DND-41 (cell line): ENCODE measurements around the gene C1QL2.

Source experiments
- ATAC-seq: fragments of 200-7000 bp; cut with Tn5 transposase; 3 replicates; pipeline ENCODE4 v1.9.1; 2021; ENCODE audit warnings: low read depth; ENCODE audit not compliant: insufficient read depth
- DNase-seq: peaks from one replicate; pipeline ENCODE4 v3.0.0-alpha.2; 2020
- H2AFZ ChIP-seq: 2 replicates; pipeline ENCODE4 v1.6.0; 2012; ENCODE audit warnings: low read depth, low read length
- H3K27ac ChIP-seq: 2 replicates; pipeline ENCODE4 v1.5.1; 2012; ENCODE audit warnings: low read length, inconsistent platforms
- H3K27me3 ChIP-seq: fragments of 200-600 bp; sonication (generic); 2 replicates; pipeline ENCODE4 v1.6.0; 2012; ENCODE audit warnings: low read length, mild to moderate bottlenecking, inconsistent platforms; ENCODE audit not compliant: insufficient read depth, poor library complexity
- H3K36me3 ChIP-seq: 2 replicates; pipeline ENCODE4 v1.5.1; 2012; ENCODE audit warnings: low read length, inconsistent platforms; ENCODE audit not compliant: insufficient read depth
- H3K4me1 ChIP-seq: 2 replicates; pipeline ENCODE4 v1.5.1; 2012; ENCODE audit warnings: mild to moderate bottlenecking, low read length; ENCODE audit not compliant: insufficient read depth
- H3K4me2 ChIP-seq: 2 replicates; pipeline ENCODE4 v1.6.0; 2012; ENCODE audit warnings: mild to moderate bottlenecking, moderate library complexity, low read length, inconsistent platforms; ENCODE audit not compliant: insufficient read depth
- H3K4me3 ChIP-seq, 2 experiments: fragments of 200-600 bp in 1 of 2; shearing (Covaris generic) in 1 of 2; 2 replicates each; pipeline ENCODE4 v1.5.1; 2012 to 2016; ENCODE audit warnings: inconsistent platforms in 2 of 2, low read length in 2 of 2, mild to moderate bottlenecking in 2 of 2, low read depth in 1 of 2, moderate library complexity in 1 of 2
- H3K79me2 ChIP-seq: 2 replicates; pipeline ENCODE4 v1.6.0; 2012; ENCODE audit warnings: low read length, inconsistent platforms; ENCODE audit not compliant: insufficient read depth
- H3K9ac ChIP-seq: 2 replicates; pipeline ENCODE4 v1.6.0; 2012; ENCODE audit warnings: low read depth, mild to moderate bottlenecking, inconsistent platforms, low read length, moderate library complexity
- H3K9me3 ChIP-seq: 2 replicates; pipeline ENCODE4 v1.5.1; 2012; ENCODE audit warnings: low read length, moderate library complexity, mild to moderate bottlenecking, inconsistent platforms; ENCODE audit not compliant: insufficient read depth, severe bottlenecking
- H4K20me1 ChIP-seq: 2 replicates; pipeline ENCODE4 v1.6.0; 2012; ENCODE audit warnings: low read length; ENCODE audit not compliant: insufficient read depth
- EZH2 ChIP-seq: IDR thresholded peaks from 3 replicates; pipeline ENCODE4 v1.6.1; 2012; ENCODE audit warnings: borderline replicate concordance, low read depth, mild to moderate bottlenecking, moderate library complexity, low read length, inconsistent platforms; ENCODE audit not compliant: severe bottlenecking
- TF ChIP-seq, protein P1 (sequence below): IDR thresholded peaks from 2 replicates; pipeline ENCODE4 v1.5.1; 2012; ENCODE audit warnings: borderline replicate concordance, low read length, moderate library complexity, mild to moderate bottlenecking; ENCODE audit not compliant: poor library complexity, severe bottlenecking; ENCODE audit errors: extremely low read depth

The C1QL2 gene

DNA sequence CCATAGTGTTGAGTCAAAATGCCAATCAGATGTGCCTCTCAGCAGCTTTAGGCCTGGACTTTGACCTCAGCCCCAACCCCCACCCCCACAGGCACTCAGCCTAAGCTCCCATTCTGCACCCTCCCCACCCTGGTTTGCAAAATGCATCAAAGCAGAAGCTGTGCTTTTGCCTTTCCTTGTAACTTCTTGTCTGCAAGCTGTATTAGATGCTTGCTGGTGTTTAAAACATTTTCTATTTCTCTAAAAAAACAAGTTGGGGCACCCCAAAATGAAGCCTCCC is 38.5 kb upstream of the C1QL2 start:
- ATAC-seq (no peak), DNase-seq (no peak)
- no peak overlapping the region for H3K4me2 ChIP-seq
- H3K27me3 ChIP-seq: peaks cover 9% of the 10 kb centered on the region
- no peaks in the 10 kb centered on the region; the same call in 1 of the 2 replicates for H4K20me1 ChIP-seq
- H3K4me3 ChIP-seq: no peak overlapping the region
- no peaks in the 10 kb centered on the region for H3K9me3 ChIP-seq
- H3K4me1 ChIP-seq: no peaks in the 10 kb centered on the region
- no peaks in the 10 kb centered on the region for H3K79me2 ChIP-seq
- TF ChIP-seq EZH2: no peak
- TF ChIP-seq, protein P1, sequence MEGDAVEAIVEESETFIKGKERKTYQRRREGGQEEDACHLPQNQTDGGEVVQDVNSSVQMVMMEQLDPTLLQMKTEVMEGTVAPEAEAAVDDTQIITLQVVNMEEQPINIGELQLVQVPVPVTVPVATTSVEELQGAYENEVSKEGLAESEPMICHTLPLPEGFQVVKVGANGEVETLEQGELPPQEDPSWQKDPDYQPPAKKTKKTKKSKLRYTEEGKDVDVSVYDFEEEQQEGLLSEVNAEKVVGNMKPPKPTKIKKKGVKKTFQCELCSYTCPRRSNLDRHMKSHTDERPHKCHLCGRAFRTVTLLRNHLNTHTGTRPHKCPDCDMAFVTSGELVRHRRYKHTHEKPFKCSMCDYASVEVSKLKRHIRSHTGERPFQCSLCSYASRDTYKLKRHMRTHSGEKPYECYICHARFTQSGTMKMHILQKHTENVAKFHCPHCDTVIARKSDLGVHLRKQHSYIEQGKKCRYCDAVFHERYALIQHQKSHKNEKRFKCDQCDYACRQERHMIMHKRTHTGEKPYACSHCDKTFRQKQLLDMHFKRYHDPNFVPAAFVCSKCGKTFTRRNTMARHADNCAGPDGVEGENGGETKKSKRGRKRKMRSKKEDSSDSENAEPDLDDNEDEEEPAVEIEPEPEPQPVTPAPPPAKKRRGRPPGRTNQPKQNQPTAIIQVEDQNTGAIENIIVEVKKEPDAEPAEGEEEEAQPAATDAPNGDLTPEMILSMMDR: no peak
- no peaks in the 10 kb centered on the region for H3K36me3 ChIP-seq
- H3K27ac ChIP-seq: no peak overlapping the region
- no peak overlapping the region for H2AFZ ChIP-seq
- H3K9ac ChIP-seq: no peak overlapping the region

DNA sequence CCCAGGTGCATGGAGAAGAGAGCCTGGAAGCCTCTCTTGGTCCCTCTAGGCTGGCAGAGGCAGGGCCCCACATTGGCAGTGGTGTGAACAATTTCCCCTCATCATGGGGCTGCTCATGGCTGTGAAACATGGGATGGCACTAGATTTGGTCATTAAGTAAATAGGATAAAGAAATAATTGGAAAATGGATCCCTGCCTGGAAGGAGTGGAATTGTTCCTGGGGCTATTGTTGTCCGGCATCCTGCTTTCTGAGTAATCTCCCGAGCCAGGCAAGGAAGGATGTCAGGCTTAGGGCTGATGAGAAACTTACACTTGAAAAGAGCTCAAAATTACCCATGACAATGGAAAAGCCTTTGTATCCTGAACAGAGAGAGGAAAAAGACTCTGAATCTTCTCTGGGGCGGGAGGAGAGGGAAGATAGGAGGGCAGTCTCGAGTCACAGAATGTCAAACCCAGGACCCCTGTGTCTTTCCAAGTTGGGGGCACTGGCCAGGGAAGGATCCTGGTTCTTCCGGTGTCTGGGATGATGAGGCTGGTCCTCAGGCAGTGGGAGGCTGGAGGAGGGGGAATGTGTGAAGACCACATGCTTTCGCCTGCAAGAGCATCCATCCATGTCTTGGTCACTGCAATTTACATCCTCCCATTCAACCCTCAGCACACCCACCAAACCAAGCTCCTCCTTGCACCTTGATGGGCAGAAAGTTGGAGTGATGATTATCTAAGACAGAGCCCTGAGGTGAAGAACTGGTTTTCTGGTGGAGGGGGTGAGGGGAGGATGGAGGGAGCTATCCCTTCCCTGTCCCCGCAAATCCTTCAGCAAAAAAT is 38.0 kb upstream of the C1QL2 start:
- H3K4me3 ChIP-seq: no peak overlapping the region
- H4K20me1 ChIP-seq: no peaks in the 10 kb centered on the region; the same call in 1 of the 2 replicates
- H3K27ac ChIP-seq: no peak overlapping the region
- H3K4me2 ChIP-seq: no peak overlapping the region
- no peaks in the 10 kb centered on the region for H3K9me3 ChIP-seq
- H3K27me3 ChIP-seq: peaks cover 9% of the 10 kb centered on the region
- no peak overlapping the region for H2AFZ ChIP-seq
- no peaks in the 10 kb centered on the region for H3K4me1 ChIP-seq
- TF ChIP-seq, protein P1: no peak
- no peak for TF ChIP-seq EZH2
- ATAC-seq: no peak
- H3K79me2 ChIP-seq: no peaks in the 10 kb centered on the region
- no peak for DNase-seq
- H3K36me3 ChIP-seq: no peaks in the 10 kb centered on the region
- no peak overlapping the region for H3K9ac ChIP-seq

DNA sequence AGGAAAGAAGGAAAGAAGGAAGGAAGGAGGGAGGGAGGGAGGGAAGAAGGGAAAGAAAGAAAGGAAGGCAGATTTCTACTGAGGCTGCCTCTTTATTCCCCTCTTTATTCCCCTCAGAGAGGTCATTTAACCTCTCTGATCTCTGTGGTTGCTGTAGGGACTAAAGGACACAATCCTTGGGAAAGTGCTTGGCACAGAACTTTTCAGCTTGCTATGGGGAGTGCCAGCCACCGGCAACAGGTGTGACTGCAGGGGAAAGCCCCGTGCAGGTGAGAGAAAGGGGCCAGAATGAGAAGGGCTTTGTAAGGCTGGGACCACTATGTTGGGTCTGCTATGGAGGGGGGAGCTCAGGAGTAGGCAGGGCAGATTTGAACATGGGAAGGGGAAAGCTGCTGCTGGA is 37.3 kb upstream of the C1QL2 start:
- no peak overlapping the region for H3K27ac ChIP-seq
- TF ChIP-seq, protein P1: no peak
- no peak for TF ChIP-seq EZH2
- H3K4me3 ChIP-seq: no peak overlapping the region

More for the DNA sequence above, 37.3 kb upstream of the C1QL2 start:
- no peaks in the 10 kb centered on the region for H3K4me1 ChIP-seq
- H3K36me3 ChIP-seq: no peaks in the 10 kb centered on the region
- no peak overlapping the region for H2AFZ ChIP-seq
- H3K27me3 ChIP-seq: peaks cover 9% of the 10 kb centered on the region
- H3K4me2 ChIP-seq: no peak overlapping the region
- no peak overlapping the region for H3K9ac ChIP-seq
- ATAC-seq (no peak), DNase-seq (no peak)
- no peaks in the 10 kb centered on the region for H3K9me3 ChIP-seq
- H3K79me2 ChIP-seq: no peaks in the 10 kb centered on the region
- H4K20me1 ChIP-seq: no peaks in the 10 kb centered on the region; the same call in 1 of the 2 replicates
